Skeletal muscle cell (primary cell): ENCODE results near the gene NPAP1.
"Not testable (repeated sequence)": the region's sequence is repeated elsewhere in the genome, so short reads cannot be mapped to it uniquely, and the experiment has no call there.

Experiments used
- DNase-seq: peaks from one replicate; pipeline ENCODE4 v3.0.0-alpha.2; 2010; ENCODE audit warnings: low read depth
- H3K4me3 ChIP-seq: 2 replicates; pipeline ENCODE4 v1.5.1; 2011; ENCODE audit warnings: low read depth, mild to moderate bottlenecking, control low read depth, low read length, moderate library complexity

Gene NPAP1, protein sequence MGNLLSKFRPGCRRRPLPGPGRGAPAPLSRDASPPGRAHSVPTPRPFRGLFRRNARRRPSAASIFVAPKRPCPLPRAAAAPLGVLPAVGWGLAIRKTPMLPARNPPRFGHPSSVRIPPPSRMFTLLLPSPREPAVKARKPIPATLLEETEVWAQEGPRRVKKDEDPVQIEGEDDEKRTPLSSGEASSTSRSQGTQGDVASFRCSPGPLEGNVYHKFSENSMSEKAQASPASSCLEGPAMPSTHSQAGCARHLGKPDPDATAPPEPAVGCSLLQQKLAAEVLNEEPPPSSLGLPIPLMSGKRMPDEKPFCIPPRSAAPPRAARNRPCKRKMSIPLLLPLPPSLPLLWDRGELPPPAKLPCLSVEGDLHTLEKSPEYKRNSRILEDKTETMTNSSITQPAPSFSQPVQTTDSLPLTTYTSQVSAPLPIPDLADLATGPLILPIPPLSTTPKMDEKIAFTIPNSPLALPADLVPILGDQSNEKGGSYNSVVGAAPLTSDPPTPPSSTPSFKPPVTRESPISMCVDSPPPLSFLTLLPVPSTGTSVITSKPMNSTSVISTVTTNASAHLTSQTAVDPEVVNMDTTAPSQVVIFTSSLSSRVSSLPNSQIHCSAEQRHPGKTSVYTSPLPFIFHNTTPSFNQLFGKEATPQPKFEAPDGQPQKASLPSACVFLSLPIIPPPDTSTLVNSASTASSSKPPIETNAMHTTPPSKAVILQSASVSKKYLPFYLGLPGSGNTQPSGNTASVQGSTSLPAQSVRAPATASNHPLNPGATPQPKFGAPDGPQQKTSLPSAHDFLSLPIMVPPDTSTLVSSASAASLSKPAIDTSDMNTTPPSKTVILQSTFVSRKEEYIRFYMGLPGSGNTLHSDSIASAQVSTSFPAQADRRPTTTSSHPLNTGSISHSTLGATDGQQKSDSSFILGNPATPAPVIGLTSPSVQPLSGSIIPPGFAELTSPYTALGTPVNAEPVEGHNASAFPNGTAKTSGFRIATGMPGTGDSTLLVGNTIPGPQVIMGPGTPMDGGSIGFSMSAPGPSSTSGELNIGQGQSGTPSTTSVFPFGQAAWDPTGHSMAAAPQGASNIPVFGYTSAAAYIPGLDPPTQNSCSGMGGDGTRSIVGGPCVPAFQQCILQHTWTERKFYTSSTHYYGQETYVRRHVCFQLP

DNA sequence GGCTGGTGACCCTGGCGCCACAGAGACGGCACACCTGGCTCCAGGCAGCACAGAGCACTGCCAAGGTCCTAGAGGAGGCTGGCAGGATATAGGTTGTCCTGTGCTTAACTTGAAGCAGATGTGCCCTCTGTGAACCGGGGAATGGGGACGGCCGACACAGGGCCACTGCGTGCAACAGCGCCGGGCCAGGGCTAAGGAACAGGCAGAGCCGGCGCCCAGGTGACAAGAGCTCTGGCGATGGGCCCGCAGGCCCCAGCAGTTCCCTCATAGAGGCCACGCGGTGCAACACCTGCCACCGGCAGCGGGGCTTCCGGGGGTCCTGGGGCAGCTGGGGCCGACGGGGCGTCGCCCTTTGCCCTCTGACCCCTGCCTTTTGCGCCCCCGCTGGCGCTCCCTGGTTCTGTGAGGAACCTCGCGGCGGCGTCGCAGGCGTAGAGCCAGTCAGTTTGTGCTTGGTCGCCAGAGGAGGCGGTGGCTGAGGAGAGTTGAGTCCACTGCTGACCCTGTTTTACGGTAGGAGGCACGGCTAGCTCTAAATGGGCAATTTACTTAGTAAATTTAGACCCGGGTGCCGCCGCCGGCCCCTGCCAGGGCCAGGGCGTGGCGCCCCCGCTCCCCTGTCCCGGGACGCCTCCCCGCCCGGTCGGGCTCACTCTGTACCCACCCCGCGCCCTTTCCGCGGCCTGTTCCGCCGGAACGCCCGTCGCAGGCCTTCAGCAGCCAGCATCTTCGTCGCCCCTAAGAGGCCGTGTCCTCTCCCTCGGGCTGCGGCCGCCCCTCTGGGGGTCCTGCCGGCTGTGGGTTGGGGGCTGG lies at the start of gene NPAP1:
Gene NPAP1, plus strand, starts transcription at position 444 of the 813 bp plus-strand sequence. Its CDS starts 93 bp downstream, at position 537.
- DNase-seq, result no peak
- no peak within 1 kb of the TSS for H3K4me3 ChIP-seq

DNA sequence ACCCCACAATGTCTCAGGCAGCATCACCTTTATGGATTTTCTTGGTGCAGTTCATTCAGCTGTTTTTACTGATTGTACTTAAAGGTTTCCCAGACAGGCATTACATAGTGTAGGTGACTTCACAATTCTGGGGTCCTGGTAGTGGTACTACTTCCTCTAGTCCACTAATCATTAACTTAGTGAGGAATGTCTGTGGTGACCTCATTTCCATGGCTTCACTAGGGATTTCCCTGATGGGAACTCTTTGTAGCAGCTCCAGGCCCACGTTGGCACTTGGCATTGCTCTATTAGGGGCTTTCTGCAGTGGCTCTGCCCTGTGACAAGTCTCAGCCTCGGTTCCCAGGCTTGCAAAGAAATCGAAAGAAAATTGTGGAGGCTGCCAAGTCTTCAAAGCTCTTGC lies 48.1 kb upstream of the NPAP1 start:
- no peak overlapping the region for H3K4me3 ChIP-seq
- no peak for DNase-seq

DNA sequence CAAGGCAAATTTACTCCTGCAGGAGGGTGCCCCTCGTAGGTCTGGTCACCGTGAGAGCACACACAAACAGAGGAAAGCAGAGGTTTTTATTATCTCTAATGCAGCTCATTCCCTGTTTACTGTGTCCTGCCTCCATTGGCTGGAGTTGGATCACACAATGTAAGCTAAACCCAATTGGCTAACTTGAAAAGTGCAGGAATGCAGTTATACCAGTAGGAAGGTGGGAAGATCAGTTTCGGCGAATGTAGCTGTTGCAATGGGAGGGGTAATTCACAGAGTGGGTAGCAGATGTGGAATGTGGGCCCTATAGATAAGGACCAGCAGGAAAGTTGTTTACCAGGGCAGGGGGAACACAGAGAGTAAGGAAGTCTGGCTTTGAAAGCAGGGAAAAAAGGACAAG lies 42.5 kb upstream of the NPAP1 start:
- DNase-seq, result no peak
- no peak overlapping the region for H3K4me3 ChIP-seq

DNA sequence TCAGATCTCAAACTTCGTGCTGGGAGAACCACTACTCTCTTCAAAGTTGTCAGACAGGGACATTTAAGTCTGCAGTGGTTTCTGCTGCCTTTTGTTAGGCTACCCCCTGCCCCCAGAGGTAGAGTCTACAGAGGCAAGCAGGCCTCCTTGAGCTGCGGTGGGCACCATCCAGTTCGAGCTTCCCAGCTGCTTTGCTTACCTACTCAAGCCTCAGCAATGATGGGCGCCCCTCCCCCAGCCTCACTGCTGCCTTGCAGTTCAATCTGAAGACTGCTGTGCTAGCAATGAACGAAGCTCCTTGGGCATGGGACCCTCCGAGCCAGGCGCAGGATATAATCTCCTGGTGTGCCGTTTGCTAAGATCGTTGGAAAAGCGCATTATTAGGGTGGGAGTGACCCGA lies 36.2 kb upstream of the NPAP1 start:
- H3K4me3 ChIP-seq, DNase-seq: not testable (repeated sequence)

DNA sequence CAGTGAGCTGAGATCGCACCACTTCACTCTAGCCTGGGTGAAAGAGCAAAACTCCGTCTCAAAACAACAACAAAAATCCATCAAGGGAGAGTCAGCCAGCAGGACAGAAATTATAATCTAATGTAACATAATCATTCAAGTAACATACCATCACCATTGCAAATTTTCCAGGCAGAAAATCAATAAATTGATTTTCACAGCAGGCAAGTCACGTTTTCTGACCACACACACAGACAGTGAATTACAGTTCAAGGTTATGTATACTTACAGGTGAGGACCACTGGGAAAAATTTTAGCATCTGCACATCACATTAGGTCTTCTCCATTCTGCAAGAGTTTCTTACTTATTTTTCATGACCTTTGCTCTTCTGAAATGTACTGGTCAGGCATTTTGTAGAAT lies 29.9 kb upstream of the NPAP1 start:
- no peak for DNase-seq
- H3K4me3 ChIP-seq, result no peak overlapping the region

DNA sequence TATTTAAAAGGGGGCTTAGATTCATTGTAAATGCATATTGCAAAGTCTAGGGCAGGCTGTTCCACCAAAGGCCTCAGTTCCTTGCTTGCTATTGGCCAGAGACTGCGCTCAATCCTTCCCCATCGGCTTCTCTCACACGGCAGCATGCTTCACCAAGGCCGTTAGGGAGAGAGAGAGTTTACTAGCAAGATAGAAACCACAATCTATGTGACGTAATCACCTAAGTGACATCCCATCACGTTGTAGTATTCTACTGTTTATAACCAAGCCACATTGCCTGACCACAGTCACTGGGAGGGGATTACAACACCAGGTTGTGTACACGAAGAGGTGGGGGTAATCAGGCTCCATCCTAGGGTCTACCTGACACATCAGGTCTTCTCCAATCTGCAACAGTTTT lies 16.0 kb upstream of the NPAP1 start:
- no peak for DNase-seq
- H3K4me3 ChIP-seq, result no peak overlapping the region

DNA sequence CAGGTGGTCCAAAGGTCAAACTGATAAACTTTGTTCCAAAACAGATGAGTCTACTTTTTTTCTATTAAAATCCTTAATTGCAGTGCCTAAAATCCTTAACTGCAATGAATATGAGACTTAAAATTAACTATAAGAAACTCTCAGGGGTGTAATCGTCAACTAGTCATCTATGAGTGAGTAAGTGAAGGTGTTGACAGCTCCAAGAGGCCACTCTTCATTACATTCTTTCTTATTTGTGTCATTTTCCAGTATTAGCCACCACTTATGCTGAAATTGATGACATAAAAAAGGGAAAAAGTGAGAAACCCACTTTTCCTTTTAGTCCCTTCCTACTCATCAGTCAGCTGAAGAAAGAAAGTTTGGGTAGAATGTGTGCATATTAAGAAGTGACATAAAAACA lies 12.6 kb upstream of the NPAP1 start:
- no peak overlapping the region for H3K4me3 ChIP-seq
- DNase-seq, result no peak

DNA sequence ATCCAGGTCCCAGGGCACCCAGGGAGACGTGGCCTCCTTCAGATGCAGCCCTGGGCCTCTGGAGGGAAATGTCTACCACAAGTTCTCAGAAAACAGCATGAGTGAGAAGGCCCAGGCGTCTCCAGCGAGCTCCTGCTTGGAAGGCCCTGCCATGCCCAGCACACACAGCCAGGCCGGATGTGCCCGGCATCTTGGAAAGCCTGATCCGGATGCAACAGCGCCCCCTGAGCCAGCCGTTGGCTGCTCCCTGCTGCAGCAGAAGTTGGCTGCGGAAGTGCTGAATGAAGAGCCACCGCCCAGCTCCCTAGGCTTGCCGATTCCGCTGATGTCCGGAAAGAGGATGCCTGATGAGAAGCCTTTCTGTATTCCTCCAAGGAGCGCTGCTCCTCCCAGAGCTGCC lies 856 bp downstream of the NPAP1 start:
- H3K4me3 ChIP-seq, result no peak overlapping the region
- no peak for DNase-seq

DNA sequence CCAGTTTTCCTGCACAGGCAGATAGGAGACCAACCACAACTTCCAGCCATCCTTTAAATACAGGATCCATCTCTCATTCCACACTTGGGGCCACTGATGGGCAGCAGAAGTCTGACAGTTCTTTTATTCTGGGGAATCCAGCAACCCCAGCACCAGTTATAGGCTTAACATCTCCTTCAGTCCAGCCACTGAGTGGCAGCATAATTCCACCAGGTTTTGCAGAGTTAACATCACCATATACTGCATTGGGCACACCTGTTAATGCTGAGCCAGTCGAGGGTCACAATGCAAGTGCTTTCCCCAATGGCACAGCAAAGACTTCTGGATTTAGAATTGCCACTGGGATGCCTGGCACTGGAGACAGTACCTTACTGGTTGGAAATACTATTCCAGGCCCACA lies 2.9 kb downstream of the NPAP1 start:
- no peak overlapping the region for H3K4me3 ChIP-seq
- no peak for DNase-seq

DNA sequence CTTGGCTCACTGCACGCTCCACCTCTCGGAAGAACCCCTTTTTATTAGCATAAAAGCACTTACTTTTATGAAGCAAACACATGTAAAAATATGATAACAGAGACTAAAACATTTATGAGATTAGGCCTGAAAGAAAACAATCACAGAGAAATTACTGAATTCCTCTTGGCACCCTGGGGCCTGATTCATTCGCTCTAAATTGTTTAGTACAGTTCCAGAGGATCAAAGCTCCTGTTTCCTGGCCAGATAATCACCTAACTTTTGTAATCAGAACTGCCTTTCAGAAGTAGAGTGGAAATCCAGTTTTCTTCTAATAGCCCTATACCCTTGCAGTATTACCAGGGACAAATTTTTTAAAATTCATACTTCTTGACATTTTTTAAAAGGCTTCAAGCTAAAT lies 6.4 kb downstream of the NPAP1 start:
- H3K4me3 ChIP-seq, result no peak overlapping the region

DNA sequence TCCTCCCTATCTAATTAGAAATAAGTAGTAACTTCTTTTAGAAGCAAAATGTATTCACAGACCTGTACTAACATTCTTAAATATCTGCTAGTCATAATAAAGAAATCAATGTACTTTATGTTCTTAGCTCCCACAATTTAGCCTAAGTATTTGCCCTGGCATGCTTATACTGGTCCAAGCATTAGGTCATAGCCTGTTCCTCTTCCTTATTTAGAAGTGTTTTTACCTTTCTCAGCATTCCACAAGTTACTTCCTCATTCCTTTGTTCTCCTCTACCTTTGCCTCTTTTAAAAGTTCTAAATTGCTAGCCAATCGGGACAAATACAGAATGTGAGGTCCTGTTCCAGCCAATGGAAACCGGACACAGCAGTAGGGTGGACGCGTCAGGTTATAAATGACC lies 7.3 kb downstream of the NPAP1 start:
- not testable (repeated sequence) for H3K4me3 ChIP-seq, DNase-seq

More for the DNA sequence above, 6.4 kb downstream of the NPAP1 start:
- no peak for DNase-seq

DNA sequence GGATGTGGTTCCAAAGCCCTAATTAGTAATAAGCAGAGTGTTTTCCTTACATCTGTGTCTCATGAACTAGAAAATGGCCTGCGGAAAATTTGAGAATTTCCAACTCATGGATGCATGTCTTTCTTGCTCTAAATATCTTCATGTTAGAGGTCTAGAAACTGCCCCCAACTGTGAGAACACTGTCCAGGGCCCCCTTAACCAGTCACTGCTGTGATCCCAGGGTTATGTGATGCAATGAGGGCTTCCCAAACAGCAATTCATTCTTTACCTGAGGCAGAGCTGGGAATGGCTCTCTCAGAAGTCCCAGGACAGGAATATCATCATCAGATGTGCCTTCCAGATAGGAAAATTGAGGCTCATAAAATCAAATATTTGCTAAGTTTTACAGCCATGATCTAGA lies 8.2 kb downstream of the NPAP1 start:
- H3K4me3 ChIP-seq, result no peak overlapping the region
- DNase-seq, result no peak

DNA sequence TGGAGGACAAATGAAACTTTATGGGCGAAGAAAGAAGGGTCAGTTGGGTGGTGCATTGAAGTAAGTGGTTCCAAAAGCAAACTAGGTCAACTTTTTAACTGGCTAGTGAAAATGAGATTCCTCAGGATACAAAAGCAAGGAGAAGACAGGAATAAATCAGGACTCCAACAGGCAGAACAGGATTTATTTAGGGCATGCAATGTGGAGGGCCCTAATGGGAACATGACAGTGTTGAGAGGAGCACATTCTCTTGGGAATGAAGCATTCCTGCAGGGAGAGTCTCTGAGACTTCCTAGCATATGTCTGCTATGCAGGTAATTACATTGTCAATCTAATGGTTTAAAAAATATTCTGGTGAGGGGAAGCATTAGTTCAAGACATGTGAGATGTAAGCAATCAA lies 8.7 kb downstream of the NPAP1 start:
- DNase-seq, result no peak
- H3K4me3 ChIP-seq, result no peak overlapping the region

DNA sequence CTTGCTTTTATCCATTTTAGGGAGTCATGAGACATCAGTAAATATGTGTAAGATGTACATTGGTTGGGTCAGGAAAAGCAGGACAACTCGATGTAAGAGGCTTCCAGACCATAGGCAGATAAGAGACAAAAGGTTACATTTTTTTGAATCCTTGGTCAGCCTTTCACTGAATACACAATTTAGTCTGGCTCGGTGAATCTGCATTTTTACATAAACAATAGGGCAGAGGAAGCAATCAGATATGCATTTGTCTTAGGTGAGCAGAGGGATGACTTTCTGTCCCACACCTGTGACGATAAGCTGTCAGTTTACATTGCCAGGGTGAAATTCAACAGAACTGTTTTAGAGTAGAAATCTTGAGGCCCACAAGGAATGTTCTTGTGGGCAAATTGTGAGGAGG lies 20.6 kb downstream of the NPAP1 start:
- H3K4me3 ChIP-seq, result no peak overlapping the region
- DNase-seq, result no peak

DNA sequence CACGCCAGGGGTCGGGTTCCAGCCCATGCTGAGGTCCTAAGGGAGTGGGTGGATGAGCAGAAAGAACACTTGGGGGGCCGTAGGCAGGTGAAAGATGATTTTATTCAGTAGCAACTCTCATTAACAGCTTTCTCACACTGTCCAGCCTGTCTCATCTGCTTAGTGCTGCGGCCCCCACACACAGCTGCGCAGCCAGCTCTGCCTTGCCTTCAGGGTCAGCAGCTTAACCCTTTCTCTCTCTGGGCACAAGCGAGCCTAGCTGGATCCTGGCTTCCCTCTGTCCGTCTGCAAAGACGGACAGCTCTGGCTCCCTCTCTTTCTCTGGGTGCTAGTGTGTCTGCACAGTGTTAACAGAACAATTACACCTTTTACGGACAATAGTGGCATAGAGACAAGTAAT lies 21.3 kb downstream of the NPAP1 start:
- DNase-seq, result no peak
- no peak overlapping the region for H3K4me3 ChIP-seq

DNA sequence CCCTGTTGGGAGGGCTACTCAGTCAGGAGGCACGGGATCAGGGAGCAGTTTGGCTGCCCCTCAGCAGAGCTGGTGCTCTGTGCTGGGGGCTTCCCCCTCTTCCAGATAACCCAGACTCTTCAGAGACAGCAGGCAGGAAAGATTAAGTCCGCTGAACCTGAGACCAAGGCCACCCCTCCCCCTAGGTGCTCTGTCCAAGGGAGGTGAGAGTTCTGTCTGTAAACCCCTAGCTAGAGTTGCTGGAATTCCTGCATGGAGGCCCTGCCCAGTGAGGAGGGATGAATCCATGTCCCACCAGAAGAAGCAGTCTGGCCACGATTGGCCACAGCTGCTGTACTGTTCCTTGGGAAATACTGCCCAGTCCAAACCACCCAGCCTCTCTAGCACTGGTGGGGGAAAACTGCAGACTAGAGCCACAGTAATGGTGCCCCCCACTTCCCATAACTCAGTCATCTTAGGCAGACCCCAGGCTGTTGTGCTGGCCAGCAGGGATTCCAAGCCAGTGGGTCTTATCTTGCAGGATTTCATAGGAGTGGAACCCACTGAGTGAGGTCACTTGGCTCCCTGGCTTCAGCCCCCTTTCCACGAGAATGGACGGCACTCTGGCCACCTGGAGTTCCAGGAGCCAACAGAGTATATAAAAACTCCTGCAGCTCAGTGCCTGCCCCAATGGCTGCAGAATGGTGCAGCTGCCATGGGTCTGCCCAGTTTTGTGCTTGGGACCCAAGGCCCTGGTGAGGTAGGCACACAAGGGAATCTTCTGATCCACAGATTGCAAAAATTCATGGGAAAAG lies 42.9 kb downstream of the NPAP1 start:
- DNase-seq, result no peak
- no peak overlapping the region for H3K4me3 ChIP-seq

DNA sequence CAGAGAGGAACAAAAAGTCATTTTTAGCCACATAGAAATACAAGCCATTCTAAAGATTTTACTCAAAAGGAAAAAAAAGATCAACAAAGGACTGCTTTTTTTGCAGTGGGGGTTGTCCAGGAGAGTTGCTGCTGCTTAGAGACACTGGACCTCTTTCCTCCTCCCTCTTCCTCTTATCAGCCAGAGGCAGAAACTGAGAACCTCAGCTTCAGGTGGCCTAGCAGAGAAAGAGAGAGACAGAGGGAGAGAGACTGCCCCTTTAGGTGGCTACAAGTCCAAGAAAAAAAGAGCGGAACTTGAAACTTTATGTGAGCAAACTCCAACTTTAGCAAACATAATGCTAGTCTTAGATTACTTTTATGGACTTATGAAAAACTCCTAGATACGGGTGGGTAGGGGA lies 54.2 kb downstream of the NPAP1 start:
- DNase-seq, result no peak

More for the DNA sequence above, 54.2 kb downstream of the NPAP1 start:
- H3K4me3 ChIP-seq, result no peak overlapping the region
